HL-60 (cell line): ENCODE results near the gene ST3GAL4.
A peak's percentile ranks its signal among the peaks of the same experiment; 100 is the strongest.

Source experiments
- DNase-seq, 2 experiments: peaks; one replicate each; pipeline ENCODE4 v3.0.0-alpha.2; 2010 to 2020; ENCODE audit warnings: low read depth in 1 of 2, low spot score in 1 of 2
- H3K27ac ChIP-seq: fragments of 250-450 bp; sonication (Bioruptor Pico); replicated peaks from 2 replicates; pipeline ENCODE4 v1.5.1; 2020; ENCODE audit warnings: mild to moderate bottlenecking, moderate library complexity
- H3K27me3 ChIP-seq: fragments of 250-450 bp; sonication (Bioruptor Pico); 2 replicates; pipeline ENCODE4 v1.5.1; 2021; ENCODE audit warnings: mild to moderate bottlenecking, moderate library complexity; ENCODE audit not compliant: insufficient read depth, poor library complexity, severe bottlenecking
- H3K4me3 ChIP-seq: replicated peaks from 2 replicates; pipeline ENCODE4 v1.5.1; 2011; ENCODE audit warnings: mild to moderate bottlenecking, control low read depth, low read length; ENCODE audit not compliant: insufficient read depth
- CTCF ChIP-seq: IDR thresholded peaks from one replicate; pipeline ENCODE4 v1.5.1; 2011; ENCODE audit warnings: low read length, control low read depth, inconsistent platforms; ENCODE audit not compliant: insufficient read depth
- GABPA ChIP-seq: IDR thresholded peaks from 2 replicates; pipeline ENCODE4 v1.6.1; 2012; ENCODE audit warnings: low read depth
- POLR2AphosphoS5 ChIP-seq: IDR thresholded peaks from 2 replicates; pipeline ENCODE4 v1.6.1; 2012; ENCODE audit warnings: low read depth
- REST ChIP-seq: IDR thresholded peaks from 2 replicates; pipeline ENCODE4 v1.6.1; 2012; ENCODE audit warnings: low read depth; ENCODE audit not compliant: insufficient replicate concordance
- SPI1 ChIP-seq: IDR thresholded peaks from 2 replicates; pipeline ENCODE4 v1.6.1; 2012; ENCODE audit warnings: low read depth, mild to moderate bottlenecking, borderline replicate concordance

Gene ST3GAL4

GRCh38 chr11:126337126-126337473, 18.4 kb upstream of the ST3GAL4 start:
- no peak overlapping the region for H3K4me3 ChIP-seq
- no peaks in the 10 kb centered on the region for H3K27me3 ChIP-seq
- peak overlapping the region; percentile 65 for H3K27ac ChIP-seq
- DNase-seq = no peak
- TF ChIP-seq SPI1 (no peak), GABPA (no peak)

GRCh38 chr11:126337474-126338241, 17.8 kb upstream of the ST3GAL4 start:
- Histone ChIP-seq H3K27me3 (no peaks in the 10 kb centered on the region), H3K27ac (peak overlapping the region; percentile 65), H3K4me3 (no peak overlapping the region)
- no peak for DNase-seq
- TF ChIP-seq SPI1 = no peak
- TF ChIP-seq POLR2AphosphoS5 = no peak
- TF ChIP-seq CTCF = no peak
- TF ChIP-seq GABPA = no peak
- TF ChIP-seq REST = no peak

GRCh38 chr11:126338346-126339055, 17.0 kb upstream of the ST3GAL4 start:
- no peak for TF ChIP-seq REST
- TF ChIP-seq GABPA = no peak
- no peak for TF ChIP-seq POLR2AphosphoS5
- no peak for TF ChIP-seq SPI1
- TF ChIP-seq CTCF = no peak
- Histone ChIP-seq H3K4me3 (no peak overlapping the region), H3K27ac (no peak overlapping the region), H3K27me3 (no peaks in the 10 kb centered on the region)
- DNase-seq = no peak

GRCh38 chr11:126339073-126339862, 16.2 kb upstream of the ST3GAL4 start:
- Histone ChIP-seq H3K4me3 (no peak overlapping the region), H3K27me3 (no peaks in the 10 kb centered on the region), H3K27ac (no peak overlapping the region)
- TF ChIP-seq REST (no peak), CTCF (no peak), GABPA (no peak), POLR2AphosphoS5 (no peak), SPI1 (no peak)
- no peak for DNase-seq
